Measurements from ENCODE around the gene TUSC1.
A peak's percentile ranks its signal among the peaks of the same experiment; 100 is the strongest.
"Not testable (repeated sequence)": the region's sequence is repeated elsewhere in the genome, so short reads cannot be mapped to it uniquely, and the experiment has no call there.

TUSC1 gene

DNA sequence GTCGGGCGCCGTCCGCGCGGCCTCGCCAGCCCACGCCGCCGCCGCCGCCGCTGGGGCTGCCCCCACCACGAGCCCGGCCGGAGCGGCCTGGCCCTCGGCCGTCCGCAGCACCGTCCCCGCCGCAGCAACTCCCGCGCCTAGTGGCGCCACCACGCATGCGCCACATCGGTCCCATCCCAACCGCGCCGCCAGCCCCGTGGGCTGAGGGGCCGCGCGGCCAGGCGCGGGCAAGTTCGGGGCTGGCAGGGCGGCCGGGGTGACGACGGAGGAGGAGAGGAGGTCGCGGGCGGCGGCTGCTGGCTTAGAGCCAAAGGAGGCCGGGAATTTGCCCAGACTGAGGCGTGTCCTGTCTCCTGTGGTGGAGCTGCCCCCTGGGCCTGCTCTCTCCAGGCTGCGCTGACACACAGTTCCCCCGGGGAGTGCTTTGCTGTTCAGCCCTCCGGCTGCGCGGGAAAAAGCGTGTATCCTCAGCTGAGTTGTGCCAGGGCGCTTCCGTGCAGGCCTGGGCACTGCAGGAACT, at the start of gene TUSC1:
TUSC1 (minus strand) TSS at position 298 of the 520 bp plus-strand sequence; CDS start at position 166, 132 bp downstream.
- peak; percentile 48 for DNase-seq

DNA sequence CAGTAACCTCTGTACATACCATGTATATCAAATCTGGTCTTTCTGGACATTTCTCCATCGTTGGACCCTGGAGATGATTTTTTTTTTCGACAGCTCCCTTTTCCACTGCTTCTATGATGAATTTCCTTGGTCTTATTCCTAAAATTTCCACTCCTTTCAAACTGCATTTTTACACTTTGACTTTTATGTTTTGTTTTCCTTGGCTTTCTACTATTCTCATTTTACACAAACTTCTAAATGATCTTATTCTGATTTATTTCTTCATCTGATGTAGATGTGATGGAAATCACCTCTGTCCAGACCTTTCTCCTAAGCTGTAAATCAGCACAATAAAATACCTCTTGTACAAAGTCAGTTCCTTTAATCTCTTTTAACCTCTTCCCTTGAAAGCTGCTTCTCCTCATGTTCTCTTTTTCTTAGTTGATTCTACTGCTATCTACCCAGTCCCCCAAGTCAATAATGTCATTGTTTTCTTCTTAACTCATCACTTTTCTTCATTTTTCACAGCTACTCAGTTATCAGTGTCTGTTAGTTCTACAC, 48.7 kb upstream of the TUSC1 start:
- DNase-seq: no peak

- DNase-seq: peak; percentile 79
These were observed 46.2 kb upstream of the TUSC1 start for GRCh38 chr9:25724424-25724823.

DNA sequence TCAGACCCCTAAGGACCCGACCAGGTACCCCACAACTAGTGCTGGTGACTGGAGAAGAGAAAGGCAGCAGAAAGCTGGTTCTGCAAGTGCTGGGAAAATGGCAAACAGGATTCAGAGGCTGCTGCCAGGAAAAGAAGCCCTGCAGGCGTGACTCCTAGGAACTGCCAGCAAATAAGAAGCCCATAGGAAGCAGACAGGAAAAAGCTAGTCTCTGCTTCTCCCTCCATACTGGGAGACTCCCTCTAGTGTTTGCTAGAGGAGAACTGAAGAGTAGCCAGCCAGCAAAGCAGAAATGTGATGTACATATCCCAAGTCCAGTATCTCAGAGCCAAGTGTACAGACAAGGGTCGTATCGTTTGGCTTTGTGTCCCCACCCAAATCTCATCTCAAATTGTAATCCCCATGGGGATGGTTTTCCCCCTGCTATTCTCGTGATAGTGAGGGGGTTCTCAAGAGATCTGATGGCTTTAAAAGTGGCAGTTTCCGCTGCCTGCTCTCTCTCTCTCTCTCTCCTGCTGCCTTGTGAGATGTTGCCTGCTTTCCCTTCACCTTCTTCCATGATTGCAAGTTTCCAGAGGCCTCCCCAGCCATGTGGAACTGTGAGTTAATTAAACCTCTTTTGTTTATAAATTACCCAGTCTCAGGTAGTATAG, 38.1 kb upstream of the TUSC1 start:
- peak; percentile 61 for DNase-seq

DNA sequence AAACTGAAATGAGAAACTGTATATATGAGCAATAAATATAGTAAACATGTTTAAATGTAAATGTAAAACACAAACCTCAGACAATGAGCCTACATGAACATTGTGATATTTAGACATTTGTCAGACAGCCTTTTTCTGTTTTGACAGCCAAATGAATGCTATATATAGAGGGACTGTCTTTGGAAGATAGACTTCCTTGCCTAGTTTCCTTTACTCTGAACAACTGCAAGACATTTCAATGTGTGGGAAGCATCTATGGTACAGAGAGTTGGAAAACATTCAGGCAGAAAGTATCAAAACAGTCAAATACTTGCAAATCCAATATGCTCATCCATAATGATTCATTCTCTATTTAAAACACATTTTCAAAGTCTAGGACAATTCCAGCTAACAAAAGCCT, 31.7 kb upstream of the TUSC1 start:
- no peak for DNase-seq

DNA sequence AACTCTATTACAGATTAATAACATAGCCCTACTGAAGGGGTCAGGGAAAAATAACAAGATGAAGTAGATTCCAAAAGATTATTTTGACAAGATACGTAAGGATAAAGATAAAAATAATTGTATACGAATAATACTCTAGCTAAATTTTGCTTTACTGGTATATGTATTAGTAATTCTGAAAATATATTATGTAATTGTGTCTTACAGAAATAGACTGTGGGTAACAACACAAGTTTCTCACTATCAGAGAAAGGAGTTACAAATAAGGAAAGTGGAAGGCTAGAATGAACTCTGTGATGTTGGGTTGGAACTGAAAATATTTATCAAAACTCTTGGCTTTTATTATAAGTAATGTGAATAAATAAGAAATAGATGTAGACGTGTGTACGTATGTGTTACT, 26.6 kb upstream of the TUSC1 start:
- no peak for DNase-seq

GRCh38 chr9:25703701-25704357, 25.6 kb upstream of the TUSC1 start:
- DNase-seq: no peak

- DNase-seq: no peak
These were observed 24.3 kb upstream of the TUSC1 start for GRCh38 chr9:25702536-25702935.

- DNase-seq: not testable (repeated sequence)
These were observed 22.7 kb upstream of the TUSC1 start for GRCh38 chr9:25700899-25701298.

DNA sequence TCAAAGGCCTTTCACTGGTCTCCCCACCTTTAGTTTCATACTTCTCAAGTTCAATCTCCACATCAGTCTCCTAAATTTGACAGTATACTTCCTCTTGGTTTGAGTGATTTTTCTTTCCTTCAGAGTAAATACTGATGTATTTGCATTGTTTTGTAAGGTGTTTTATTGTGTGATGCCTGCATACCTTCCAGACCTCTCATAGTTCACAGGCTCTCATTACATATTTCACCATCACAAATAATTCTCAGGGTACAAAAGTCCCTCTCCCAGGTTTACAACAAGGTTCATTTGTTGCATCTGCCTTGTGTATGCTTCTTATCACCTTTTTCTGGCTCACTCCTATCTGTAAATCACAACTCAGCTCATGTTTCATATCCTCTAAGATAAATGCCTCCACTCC, 22.2 kb upstream of the TUSC1 start:
- DNase-seq: no peak

DNA sequence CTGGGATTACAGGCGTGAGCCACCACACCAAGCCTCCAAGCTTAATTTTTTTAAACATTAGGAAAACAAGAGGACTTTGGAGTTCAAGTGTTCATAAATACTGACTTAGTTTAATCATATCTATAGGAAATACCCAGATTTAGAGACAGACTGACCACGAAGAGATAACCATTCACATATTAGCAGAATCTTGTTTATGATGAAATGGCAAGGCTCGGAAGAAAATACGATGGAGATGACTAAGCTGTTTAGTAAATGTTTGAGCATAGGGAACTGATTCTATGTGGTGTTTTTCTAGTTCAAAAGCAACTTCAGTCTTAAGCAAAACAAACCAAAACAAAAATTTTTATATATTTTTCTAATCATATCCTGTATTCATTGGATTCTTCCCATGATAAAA, 13.5 kb upstream of the TUSC1 start:
- DNase-seq: no peak

DNA sequence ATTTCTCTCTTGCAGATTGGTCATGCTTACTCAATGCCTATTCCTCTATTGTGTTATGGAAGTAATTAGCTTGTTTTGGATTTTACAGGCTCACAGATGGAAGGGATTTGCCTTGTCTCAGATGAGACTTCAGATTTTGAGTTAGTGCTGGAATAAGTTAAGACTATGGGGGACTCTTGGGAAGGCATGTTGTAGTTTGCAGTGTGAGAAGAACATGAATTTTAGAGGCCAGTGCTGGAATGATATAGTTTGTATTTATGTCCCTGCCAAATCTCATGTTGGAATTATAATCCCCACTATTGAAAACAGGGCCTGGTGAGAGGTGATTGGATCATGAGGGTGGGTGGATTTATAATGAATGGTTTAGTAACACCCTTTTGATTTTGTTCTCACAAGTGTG, 6.1 kb upstream of the TUSC1 start:
- no peak for DNase-seq

- DNase-seq: peak; percentile 74
These were observed 3.0 kb upstream of the TUSC1 start for GRCh38 chr9:25681266-25681665.

- no peak for DNase-seq
These were observed 659 bp upstream of the TUSC1 start for GRCh38 chr9:25678846-25679360.

DNA sequence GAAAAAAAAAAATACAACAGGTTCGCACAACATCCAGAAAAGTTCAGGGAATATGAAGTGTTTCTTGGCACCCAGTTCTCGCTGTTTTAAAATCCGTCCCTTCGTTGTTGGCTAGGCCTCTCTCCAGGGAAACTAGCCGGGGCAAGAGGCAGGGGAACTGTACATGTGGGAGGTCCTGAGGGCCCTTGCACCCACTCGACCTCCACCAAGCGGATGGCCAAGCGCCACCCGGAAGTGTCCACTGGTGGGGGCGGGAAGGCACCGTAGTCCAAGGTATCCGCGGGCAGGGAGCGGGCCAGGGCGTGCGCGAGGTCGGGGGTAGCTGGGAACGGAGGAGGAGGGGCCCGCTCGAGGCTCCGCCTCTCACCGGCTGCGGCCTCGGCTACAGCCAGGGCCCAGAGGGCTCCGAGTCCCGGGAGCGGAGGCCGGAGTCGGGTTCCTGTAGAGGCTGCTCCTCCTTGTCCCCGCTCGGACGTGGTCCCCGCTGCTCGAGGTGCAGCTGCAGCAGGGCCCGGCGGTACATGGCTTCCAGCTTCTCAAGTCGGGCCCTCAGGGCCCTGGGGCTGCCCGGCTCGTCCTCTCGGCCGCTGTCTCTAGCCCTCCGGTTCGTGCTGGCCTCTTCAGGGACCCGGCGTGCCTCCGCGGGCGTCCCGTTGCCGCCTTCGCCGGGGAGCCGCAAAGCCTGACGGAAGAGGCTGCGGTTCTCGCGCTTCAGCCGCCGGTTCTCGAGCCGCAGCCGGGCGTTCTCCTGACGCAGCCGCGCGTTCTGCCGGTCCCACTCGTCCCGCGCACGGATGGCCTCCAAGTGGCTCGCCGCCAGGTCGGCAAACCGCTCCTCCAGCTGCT, 720 bp downstream of the TUSC1 start:
- DNase-seq: peak; percentile 48

GRCh38 chr9:25675858-25676257, 2.4 kb downstream of the TUSC1 start:
- not testable (repeated sequence) for DNase-seq

DNA sequence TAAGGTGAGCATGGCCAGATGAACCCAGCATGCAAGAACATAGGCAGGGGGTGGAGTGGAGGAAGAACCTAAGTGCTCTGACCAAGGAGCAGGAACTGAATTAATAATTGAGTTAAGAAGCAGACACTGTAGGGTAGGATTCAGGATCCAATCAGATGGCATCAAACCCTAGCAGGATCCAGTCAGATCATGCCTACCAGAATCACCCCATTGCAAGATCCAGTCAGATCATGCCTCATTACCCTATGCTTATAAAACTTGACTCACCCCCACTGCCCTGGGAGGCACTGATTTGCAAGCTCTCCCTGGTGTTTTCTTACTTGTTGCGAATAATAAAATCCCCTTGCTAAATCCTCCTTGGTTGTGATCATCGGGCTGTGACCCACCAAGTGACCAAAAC, 19.7 kb downstream of the TUSC1 start:
- no peak for DNase-seq

- no peak for DNase-seq
These were observed 23.8 kb downstream of the TUSC1 start for GRCh38 chr9:25654417-25654816.

DNA sequence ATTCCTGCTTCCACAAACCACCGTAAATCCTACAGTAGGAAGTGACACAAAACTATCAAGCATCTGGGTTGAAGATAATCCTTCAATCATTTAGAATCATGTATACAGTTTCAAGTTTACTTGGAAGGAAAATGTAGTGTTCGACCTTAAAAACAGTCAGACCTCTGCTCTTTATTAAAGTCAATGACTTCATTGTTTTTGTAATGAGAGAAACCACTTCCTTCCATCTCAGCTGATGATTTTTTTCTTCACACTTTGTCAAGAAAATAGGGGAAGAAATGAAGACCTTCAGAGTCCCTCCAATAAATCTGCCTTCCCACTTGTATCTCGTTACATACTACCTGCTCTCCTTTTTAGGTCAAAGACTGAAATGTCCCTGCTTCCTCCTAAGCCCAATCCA, 30.1 kb downstream of the TUSC1 start:
- DNase-seq: no peak

DNA sequence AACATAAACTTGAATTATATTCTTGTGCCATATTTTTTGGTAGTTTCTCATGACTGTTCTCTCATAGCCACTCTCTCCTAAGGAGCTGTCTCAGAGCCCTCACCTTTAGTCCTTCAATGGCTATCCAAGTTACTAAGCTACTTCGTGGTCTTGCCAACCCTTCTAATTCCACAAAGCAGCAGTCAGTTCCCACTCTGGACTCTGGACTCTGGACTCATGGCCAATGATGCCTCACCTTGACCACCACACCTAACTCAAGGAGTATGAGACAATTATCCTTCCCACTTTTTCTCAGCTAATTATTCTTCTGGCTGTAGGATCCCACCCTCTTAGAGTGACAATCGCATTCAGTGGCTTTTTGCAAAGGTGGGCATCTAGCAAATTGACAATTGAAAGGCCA, 42.2 kb downstream of the TUSC1 start:
- no peak for DNase-seq

GRCh38 chr9:25629231-25629630, 49.0 kb downstream of the TUSC1 start:
- no peak for DNase-seq
